Endothelial cell of umbilical vein (primary cell): ENCODE results near the gene KRCC1. TPM values are rescaled to one million over a fixed set of nuclear protein-coding genes. Genes with fewer than 3 reads are reported as not detected.

Source experiments
- BruUV-seq: library from RNA; stranded (reverse); fragments of 400-500 nt; replicated peaks from 2 replicates; lab custom pipeline; 2021; lab: Mats Ljungman, UMichigan
- CTCF ChIA-PET: fragments of 300-600, 350-600 bp; sonication (Branson Sonifier 250); formaldehyde crosslinking; loops from one replicate; lab custom pipeline; 2021; ENCODE audit warnings: antibody characterized with exemption, inconsistent platforms; lab: Charles Lee
- POLR2A ChIA-PET: fragments of 300-600, 350-600 bp; sonication (Branson Sonifier 250); formaldehyde crosslinking; loops from one replicate; lab custom pipeline; 2021; ENCODE audit warnings: antibody characterized with exemption, inconsistent platforms; lab: Charles Lee
- DNase-seq: peaks from one replicate; pipeline ENCODE4 v3.0.0-alpha.2; 2011; ENCODE audit warnings: low read depth, low spot score
- FAIRE-seq: peaks from 2 replicates; lab custom pipeline; 2011; peaks lifted over from hg19 to GRCh38; lab: Jason Lieb, UNC
- H2AFZ ChIP-seq: 2 replicates; pipeline ENCODE4 v1.6.0; 2012; ENCODE audit warnings: low read depth, low read length, control low read depth, inconsistent platforms
- H3K27ac ChIP-seq: 2 replicates; pipeline ENCODE4 v1.5.1; 2011; ENCODE audit warnings: low read depth, mild to moderate bottlenecking, control low read depth, low read length, moderate library complexity; ENCODE audit not compliant: insufficient read depth
- H3K27me3 ChIP-seq, 2 experiments: 2 replicates each; pipeline versions ENCODE4 v1.6.0 to v1.6.1; 2011; ENCODE audit warnings: low read length in 2 of 2, mixed read lengths in 1 of 2; ENCODE audit not compliant: control insufficient read depth in 2 of 2, insufficient read depth in 2 of 2
- H3K36me3 ChIP-seq, 2 experiments: 2 replicates in 1 of 2; 3 replicates in 1 of 2; pipeline ENCODE4 v1.5.1; 2011; ENCODE audit warnings: low read length in 2 of 2, mild to moderate bottlenecking in 1 of 2, moderate library complexity in 1 of 2; ENCODE audit not compliant: control insufficient read depth in 2 of 2, insufficient read depth in 2 of 2; ENCODE audit errors: extremely low read depth in 1 of 2
- H3K4me1 ChIP-seq: 3 replicates; pipeline ENCODE4 v1.5.1; 2011; ENCODE audit warnings: mild to moderate bottlenecking, low read length; ENCODE audit not compliant: control insufficient read depth, insufficient read depth; ENCODE audit errors: extremely low read depth
- H3K4me2 ChIP-seq: 2 replicates; pipeline ENCODE4 v1.6.1; 2011; ENCODE audit warnings: low read length, control low read depth, mixed read lengths; ENCODE audit not compliant: insufficient read depth
- H3K4me3 ChIP-seq, 3 experiments: fragments of 200-600 bp in 1 of 3; sonication (generic), shearing (Covaris generic) in 1 of 3; replicated peaks in 1 of 3; 2 replicates each; pipeline ENCODE4 v1.5.1; 2011 to 2016; ENCODE audit warnings: control low read depth in 3 of 3, low read length in 3 of 3, mild to moderate bottlenecking in 2 of 3, inconsistent platforms in 1 of 3, low read depth in 1 of 3, moderate library complexity in 1 of 3; ENCODE audit not compliant: insufficient read depth in 1 of 3
- H3K79me2 ChIP-seq: 2 replicates; pipeline ENCODE4 v1.6.0; 2012; ENCODE audit warnings: low read length, inconsistent platforms; ENCODE audit not compliant: control insufficient read depth, insufficient read depth
- H3K9ac ChIP-seq: replicated peaks from 2 replicates; pipeline ENCODE3; 2011; ENCODE audit warnings: low read length, control low read depth; ENCODE audit not compliant: insufficient read depth; ENCODE audit errors: extremely low read depth
- H3K9me1 ChIP-seq: replicated peaks from 3 replicates; pipeline ENCODE4 v1.6.0; 2011; ENCODE audit warnings: mild to moderate bottlenecking, low read length; ENCODE audit not compliant: control insufficient read depth, insufficient read depth; ENCODE audit errors: extremely low read depth
- H3K9me3 ChIP-seq: replicated peaks from 2 replicates; pipeline ENCODE4 v1.5.1; 2012; ENCODE audit warnings: low read length, inconsistent platforms; ENCODE audit not compliant: control insufficient read depth, insufficient read depth
- H4K20me1 ChIP-seq: replicated peaks from 2 replicates; pipeline ENCODE3; 2011; ENCODE audit warnings: mild to moderate bottlenecking, low read length; ENCODE audit not compliant: control insufficient read depth, insufficient read depth; ENCODE audit errors: extremely low read depth
- CTCF ChIP-seq, 2 donors: IDR thresholded peaks; 1 replicate in 1 of 2; 2 replicates in 1 of 2; pipeline ENCODE4 v1.5.1; 2011; ENCODE audit warnings: low read length in 2 of 2, mild to moderate bottlenecking in 2 of 2, moderate library complexity in 2 of 2, control low read depth in 1 of 2, inconsistent platforms in 1 of 2, low read depth in 1 of 2; ENCODE audit not compliant: insufficient read depth in 1 of 2; ENCODE audit errors: extremely low read depth in 1 of 2
- EZH2 ChIP-seq: IDR thresholded peaks from 2 replicates; pipeline ENCODE4 v1.6.1; 2012; ENCODE audit warnings: borderline replicate concordance, low read depth, mild to moderate bottlenecking, moderate library complexity, low read length, inconsistent platforms; ENCODE audit not compliant: severe bottlenecking
- FOS ChIP-seq: IDR thresholded peaks from 2 replicates; pipeline ENCODE4 v1.6.1; 2011; ENCODE audit warnings: mild to moderate bottlenecking, low read length, moderate library complexity, borderline replicate concordance; ENCODE audit not compliant: insufficient read depth
- GATA2 ChIP-seq: IDR thresholded peaks from 2 replicates; pipeline ENCODE4 v1.7.0; 2011; ENCODE audit warnings: low read depth, mild to moderate bottlenecking, moderate library complexity, mixed read lengths, low read length; ENCODE audit not compliant: insufficient read length, insufficient read depth
- JUN ChIP-seq: IDR thresholded peaks from 2 replicates; pipeline ENCODE4 v1.6.1; 2011; ENCODE audit warnings: borderline replicate concordance, low read depth; ENCODE audit not compliant: insufficient read length, insufficient read depth
- MYC ChIP-seq: IDR thresholded peaks from one replicate; pipeline ENCODE4 v1.6.1; 2011; ENCODE audit warnings: mild to moderate bottlenecking, low read depth, low read length
- dilution Hi-C: fragments of 300-500 bp; cut with MboI; formaldehyde crosslinking; loops from one replicate; pipeline ENCODE4 v1.15.0; 2019; ENCODE audit warnings: low sequenced_read_pairs; ENCODE audit not compliant: extremely low pct_ligation_motif_present
- intact Hi-C: fragments of 100-400 bp; cut with micrococcal nuclease; formaldehyde crosslinking; loops from one replicate; pipeline ENCODE4 v1.10.0; 2022
- polyA plus RNA-seq, 4 experiments: library from polyadenylated mRNA; depleted of rRNA in 3 of 4; stranded (reverse) in 3 of 4; unstranded in 1 of 4; fragments of >200 nt; gene quantifications; 2 replicates each; pipeline versions ENCODE4 v1.2.1 to v1.2.3, GENCODE V29; 2011 to 2012; ENCODE audit warnings: missing spikeins in 1 of 4
- total RNA-seq: library from RNA; stranded (reverse); gene quantifications from 2 replicates; pipeline ENCODE4 v1.2.3, GENCODE V29; 2021
- TF ChIP-seq, protein P1 (sequence below): IDR thresholded peaks from 2 replicates; pipeline ENCODE4 v1.6.1; 2011; ENCODE audit not compliant: insufficient read depth, insufficient read length

Gene KRCC1
- total and polyA plus RNA-seq, 2 donors (not counting 3 experiments of a cell fraction or from before 2014, with no cell fraction given): 7.4 to 15.0 TPM

GRCh38 chr2:88032070-88032702 is 23.4 kb downstream of the KRCC1 start:
- intact Hi-C loops (no loop called here), dilution Hi-C loops (no loop called here)
- Histone ChIP-seq H3K4me2 (no peak overlapping the region), H2AFZ (no peak overlapping the region), H3K9me3 (no peaks in the 10 kb centered on the region), H3K9me1 (no peaks in the 10 kb centered on the region), H3K4me3 (no peak overlapping the region), H3K36me3 (peaks cover 6 to 10% of the 10 kb centered on the region in 2 experiments), H3K4me1 (no peaks in the 10 kb centered on the region), H4K20me1 (no peaks in the 10 kb centered on the region), H3K9ac (no peak overlapping the region), H3K79me2 (no peaks in the 10 kb centered on the region), H3K27me3 (no peaks in the 10 kb centered on the region), H3K27ac (no peak overlapping the region)
- no TSS peak for BruUV-seq
- POLR2A ChIA-PET: no interaction called here
- DNase-seq: no peak
- TF ChIP-seq GATA2 (no peak), JUN (no peak), FOS (no peak), EZH2 (no peak), MYC (no peak), CTCF (IDR thresholded peaks at IDR 0.05; ENCODE audit: extremely low read depth in 1 of 2, insufficient read depth in 1 of 2, low read depth in 1 of 2, low read length in 2 of 2) (no peak)
- TF ChIP-seq, protein P1, sequence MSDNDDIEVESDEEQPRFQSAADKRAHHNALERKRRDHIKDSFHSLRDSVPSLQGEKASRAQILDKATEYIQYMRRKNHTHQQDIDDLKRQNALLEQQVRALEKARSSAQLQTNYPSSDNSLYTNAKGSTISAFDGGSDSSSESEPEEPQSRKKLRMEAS: no peak
- CTCF ChIA-PET: interaction anchor here (0.9 to 1.5 kb wide), 2 partner anchors 11 to 28 kb away, joined by 3 to 4 read pairs; no protein-coding TSS in a partner anchor
- FAIRE-seq: no peak
